A549 (cell line): ENCODE results near the gene TTLL11.

Experiments used
- BHLHE40 ChIP-seq: IDR thresholded peaks from 2 replicates; pipeline ENCODE4 v1.6.1; 2012; ENCODE audit warnings: low read depth, low read length, inconsistent platforms
- NPAS2 ChIP-seq: fragments of 250-450 bp; sonication (Bioruptor Pico); IDR thresholded peaks from 2 replicates; pipeline ENCODE4 v1.8.0; 2022; ENCODE audit warnings: mild to moderate bottlenecking, moderate library complexity, borderline replicate concordance
- POLR2A ChIP-seq: IDR thresholded peaks from 2 replicates; pipeline ENCODE4 v1.6.1; 2012; ENCODE audit warnings: mild to moderate bottlenecking, low read length
- RFX5 ChIP-seq: fragments of 450-650 bp; IDR thresholded peaks from 2 replicates; pipeline ENCODE4 v1.7.1; 2014; ENCODE audit warnings: antibody characterized with exemption, mild to moderate bottlenecking, moderate library complexity
- SMC3 ChIP-seq: fragments of >200 bp; sonication (Bioruptor Twin); formaldehyde crosslinking; IDR thresholded peaks from 3 replicates; pipeline ENCODE4 v1.6.1; 2018; ENCODE audit warnings: inconsistent platforms
- ZFP36 ChIP-seq: fragments of 450-650 bp; IDR thresholded peaks from 2 replicates; pipeline ENCODE4 v1.6.1; 2014; ENCODE audit warnings: borderline replicate concordance; ENCODE audit not compliant: partially characterized antibody
- TF ChIP-seq, protein P1 (sequence below): fragments of >200 bp; sonication (Bioruptor Twin); formaldehyde crosslinking; IDR thresholded peaks from 3 replicates; pipeline ENCODE4 v1.5.1; 2016

DNA sequence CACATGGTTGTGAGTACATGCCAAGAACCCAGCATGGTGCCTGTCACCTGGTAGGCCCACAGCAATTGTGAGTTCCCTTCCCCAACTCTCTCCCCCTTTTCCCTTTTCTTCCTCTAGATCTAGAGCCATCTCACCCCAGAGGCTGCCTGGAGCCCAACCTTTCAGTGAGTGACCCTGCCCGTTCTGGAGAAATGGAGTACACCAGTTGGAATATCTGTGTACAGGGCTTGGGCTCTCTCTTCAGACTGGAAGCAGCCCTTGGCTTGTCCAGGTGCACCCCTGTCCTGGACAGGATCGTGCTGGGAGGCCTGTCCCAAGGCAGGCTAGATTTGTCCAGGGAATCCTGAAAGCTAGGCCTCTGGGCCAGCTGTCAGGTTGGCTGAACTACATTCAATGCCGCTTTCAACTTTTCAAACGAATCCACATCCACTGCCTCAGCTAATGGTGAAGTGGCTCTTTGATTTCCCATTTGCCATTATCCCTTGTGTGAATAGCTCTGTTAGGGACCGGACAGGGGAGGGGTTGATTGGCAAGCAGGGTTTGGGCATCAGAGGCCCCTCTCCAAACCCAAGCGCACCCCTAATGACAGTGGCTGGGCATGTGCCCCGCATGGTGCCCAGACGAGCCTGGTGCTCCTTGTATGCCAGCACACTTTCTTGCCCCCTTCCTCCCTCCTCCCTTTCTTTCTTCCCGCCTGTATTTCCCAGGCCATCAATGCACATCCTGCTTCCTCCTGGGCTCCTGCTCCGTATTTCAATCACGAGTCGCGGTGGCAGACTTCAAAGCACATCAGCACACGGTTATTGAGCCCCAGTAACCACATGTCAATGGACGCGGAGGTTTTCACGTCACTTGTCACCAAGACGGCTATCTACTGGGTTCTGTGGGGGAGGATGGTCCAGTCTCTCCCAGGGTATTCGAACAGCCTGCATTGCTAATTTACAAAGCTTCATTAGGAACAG lies 230.5 kb downstream of the TTLL11 start:
- TF ChIP-seq, protein P1, sequence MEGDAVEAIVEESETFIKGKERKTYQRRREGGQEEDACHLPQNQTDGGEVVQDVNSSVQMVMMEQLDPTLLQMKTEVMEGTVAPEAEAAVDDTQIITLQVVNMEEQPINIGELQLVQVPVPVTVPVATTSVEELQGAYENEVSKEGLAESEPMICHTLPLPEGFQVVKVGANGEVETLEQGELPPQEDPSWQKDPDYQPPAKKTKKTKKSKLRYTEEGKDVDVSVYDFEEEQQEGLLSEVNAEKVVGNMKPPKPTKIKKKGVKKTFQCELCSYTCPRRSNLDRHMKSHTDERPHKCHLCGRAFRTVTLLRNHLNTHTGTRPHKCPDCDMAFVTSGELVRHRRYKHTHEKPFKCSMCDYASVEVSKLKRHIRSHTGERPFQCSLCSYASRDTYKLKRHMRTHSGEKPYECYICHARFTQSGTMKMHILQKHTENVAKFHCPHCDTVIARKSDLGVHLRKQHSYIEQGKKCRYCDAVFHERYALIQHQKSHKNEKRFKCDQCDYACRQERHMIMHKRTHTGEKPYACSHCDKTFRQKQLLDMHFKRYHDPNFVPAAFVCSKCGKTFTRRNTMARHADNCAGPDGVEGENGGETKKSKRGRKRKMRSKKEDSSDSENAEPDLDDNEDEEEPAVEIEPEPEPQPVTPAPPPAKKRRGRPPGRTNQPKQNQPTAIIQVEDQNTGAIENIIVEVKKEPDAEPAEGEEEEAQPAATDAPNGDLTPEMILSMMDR = no peak
- TF ChIP-seq ZFP36 (no peak), RFX5 (no peak), POLR2A (no peak), BHLHE40 (no peak), SMC3 (no peak), NPAS2 (no peak)
